Liver (tissue), 3 donors: ENCODE results near the gene OCSTAMP.

Experiments used
- FOXA1 ChIP-seq: IDR thresholded peaks from 2 replicates; pipeline ENCODE4 v1.6.1; 2016; ENCODE audit warnings: antibody characterized with exemption
- SP1 ChIP-seq: IDR thresholded peaks from 2 replicates; pipeline ENCODE4 v1.6.1; 2018; ENCODE audit warnings: antibody characterized with exemption, mild to moderate bottlenecking
- YY1 ChIP-seq: IDR thresholded peaks from 2 replicates; pipeline ENCODE4 v1.6.1; 2016; ENCODE audit warnings: antibody characterized with exemption, mild to moderate bottlenecking
- TF ChIP-seq, protein P1 (sequence below): fragments of 150-350 bp; IDR thresholded peaks from 2 replicates; pipeline ENCODE4 v1.5.1; 2017; ENCODE audit warnings: improper control_type of control experiment, low read depth, low read length; ENCODE audit not compliant: missing input control
- TF ChIP-seq, protein P2 (sequence below): IDR thresholded peaks from 2 replicates; pipeline ENCODE4 v1.6.1; 2016; ENCODE audit warnings: antibody characterized with exemption
- donor health status: healthy.
- donor health status: healthy.

DNA sequence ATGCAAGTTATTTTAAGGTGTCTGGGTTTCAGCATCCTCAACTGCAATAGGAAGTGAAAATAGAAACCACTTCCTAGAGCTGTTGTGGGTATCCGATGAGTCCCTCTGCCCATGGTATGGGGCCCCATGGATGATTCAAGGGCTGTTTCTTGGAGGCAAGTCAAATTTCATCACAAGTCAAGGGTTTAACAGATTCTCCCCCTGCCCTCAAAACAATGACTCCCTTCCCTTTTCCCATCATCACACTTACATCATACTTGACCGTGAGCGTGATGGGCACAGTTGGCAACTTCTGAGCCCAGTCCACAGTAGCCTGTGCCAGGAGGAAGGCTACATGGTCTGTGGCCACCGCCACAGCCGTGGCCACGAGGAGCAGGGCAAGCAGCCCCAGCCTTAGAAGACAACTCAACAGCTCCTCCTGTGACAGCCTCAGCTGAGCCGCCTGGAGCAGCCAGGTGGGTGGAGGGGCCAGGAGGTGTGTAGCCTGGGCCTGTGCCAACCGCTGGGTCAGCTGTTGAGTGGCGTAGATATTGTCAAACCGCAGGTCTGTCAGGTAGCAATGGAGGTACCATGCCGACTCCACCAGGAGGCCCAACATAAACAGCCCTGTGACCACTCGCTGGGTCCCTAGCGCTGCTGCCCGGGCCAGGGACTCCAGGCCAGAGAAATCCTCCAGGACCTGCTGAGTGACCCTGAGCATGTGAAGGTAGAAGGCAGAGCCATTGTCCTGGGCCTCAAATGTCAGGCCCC lies 5.2 kb downstream of the OCSTAMP start:
- TF ChIP-seq, protein P1, sequence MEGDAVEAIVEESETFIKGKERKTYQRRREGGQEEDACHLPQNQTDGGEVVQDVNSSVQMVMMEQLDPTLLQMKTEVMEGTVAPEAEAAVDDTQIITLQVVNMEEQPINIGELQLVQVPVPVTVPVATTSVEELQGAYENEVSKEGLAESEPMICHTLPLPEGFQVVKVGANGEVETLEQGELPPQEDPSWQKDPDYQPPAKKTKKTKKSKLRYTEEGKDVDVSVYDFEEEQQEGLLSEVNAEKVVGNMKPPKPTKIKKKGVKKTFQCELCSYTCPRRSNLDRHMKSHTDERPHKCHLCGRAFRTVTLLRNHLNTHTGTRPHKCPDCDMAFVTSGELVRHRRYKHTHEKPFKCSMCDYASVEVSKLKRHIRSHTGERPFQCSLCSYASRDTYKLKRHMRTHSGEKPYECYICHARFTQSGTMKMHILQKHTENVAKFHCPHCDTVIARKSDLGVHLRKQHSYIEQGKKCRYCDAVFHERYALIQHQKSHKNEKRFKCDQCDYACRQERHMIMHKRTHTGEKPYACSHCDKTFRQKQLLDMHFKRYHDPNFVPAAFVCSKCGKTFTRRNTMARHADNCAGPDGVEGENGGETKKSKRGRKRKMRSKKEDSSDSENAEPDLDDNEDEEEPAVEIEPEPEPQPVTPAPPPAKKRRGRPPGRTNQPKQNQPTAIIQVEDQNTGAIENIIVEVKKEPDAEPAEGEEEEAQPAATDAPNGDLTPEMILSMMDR, result no peak
- no peak for TF ChIP-seq YY1
- TF ChIP-seq, protein P2, sequence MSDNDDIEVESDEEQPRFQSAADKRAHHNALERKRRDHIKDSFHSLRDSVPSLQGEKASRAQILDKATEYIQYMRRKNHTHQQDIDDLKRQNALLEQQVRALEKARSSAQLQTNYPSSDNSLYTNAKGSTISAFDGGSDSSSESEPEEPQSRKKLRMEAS, result no peak
- TF ChIP-seq FOXA1, result no peak
- no peak for TF ChIP-seq SP1
